ENCODE results near the gene FAM50B. TPM values are rescaled to one million over a fixed set of nuclear protein-coding genes. Genes with fewer than 3 reads are reported as not detected.

The FAM50B gene
- total and polyA plus RNA-seq, 2 experiments from 2014 or later, result 4.4 to 4.8 TPM

GRCh38 chr6:3809982-3810381, 39.2 kb upstream of the FAM50B start (continued):
- TF ChIP-seq REST (IDR thresholded peaks at IDR 0.05; ENCODE audit: unreplicated experiment), result no peak
- TF ChIP-seq EZH2 (IDR thresholded peaks at IDR 0.05; ENCODE audit: low read depth, unreplicated experiment), result no peak
- TF ChIP-seq NANOG (IDR thresholded peaks at IDR 0.05; ENCODE audit: borderline replicate concordance), result no peak
- no peak for TF ChIP-seq ETS1 (IDR thresholded peaks at IDR 0.05)

GRCh38 chr6:3811191-3811590, 38.0 kb upstream of the FAM50B start:
- 0 out of 3 replicates have a peak, but pooled peaks cover 6% of the 10 kb centered on the region for H3K4me1 Mint-ChIP-seq
- Histone ChIP-seq H3K4me2 (no peak overlapping the region), H3K9me2 (ENCODE audit: insufficient read depth) (no peaks in the 10 kb centered on the region), H3F3A (replicated peaks; ENCODE audit: low read depth) (no peaks in the 10 kb centered on the region), H2AFZ (no peak overlapping the region), H3K4me3 (no peak overlapping the region), H3K36me3 (ENCODE audit: insufficient read depth) (no peaks in the 10 kb centered on the region), H3K27me3 (ENCODE audit: insufficient read depth) (no peaks in the 10 kb centered on the region), H3K27ac (ENCODE audit: low read depth) (no peak overlapping the region), H3K4me1 (ENCODE audit: insufficient read depth) (no peaks in the 10 kb centered on the region), H4K20me1 (replicated peaks; ENCODE audit: insufficient read depth) (no peaks in the 10 kb centered on the region), H3K79me2 (replicated peaks; ENCODE audit: insufficient read depth) (no peaks in the 10 kb centered on the region)
- H3K27ac Mint-ChIP-seq, result no peak overlapping the region
- ATAC-seq (no peak), DNase-seq (ENCODE audit: low spot score) (no peak)
- H3K36me3 Mint-ChIP-seq (ENCODE audit: low read depth), result no peaks in the 10 kb centered on the region
- no peak overlapping the region for H3K4me3 Mint-ChIP-seq
- H3K9me3 Mint-ChIP-seq, result no peaks in the 10 kb centered on the region
- no peak for TF ChIP-seq EZH2 (IDR thresholded peaks at IDR 0.05; ENCODE audit: low read depth, unreplicated experiment)
- TF ChIP-seq CREB1 (CRISPR knock-in tag; IDR thresholded peaks at IDR 0.05; ENCODE audit: low read depth), result no peak
- TF ChIP-seq ZNF114 (CRISPR knock-in tag; IDR thresholded peaks at IDR 0.05), result no peak
- TF ChIP-seq CTCF (conservative IDR thresholded peaks at IDR 0.05; ENCODE audit: low read depth in 2 of 2), result no peak
- TF ChIP-seq ZNF331 (CRISPR knock-in tag; IDR thresholded peaks at IDR 0.05; ENCODE audit: low read depth), result no peak
- no peak for TF ChIP-seq STAT1 (IDR thresholded peaks at IDR 0.05; ENCODE audit: unreplicated experiment)
- no peak for TF ChIP-seq POLR2AphosphoS5 (IDR thresholded peaks at IDR 0.05; ENCODE audit: low read depth)
- no peak for TF ChIP-seq ZNF462 (CRISPR knock-in tag; IDR thresholded peaks at IDR 0.05)
- no peak for TF ChIP-seq NANOG (IDR thresholded peaks at IDR 0.05; ENCODE audit: borderline replicate concordance)
- H3K27me3 Mint-ChIP-seq (ENCODE audit: insufficient read depth, low read depth, poor library complexity), result peaks cover 5% of the 10 kb centered on the region

All from GM23338 (cell line).